Kidney epithelial cell (primary cell): ENCODE data around the gene VPS18. TPM values are rescaled to one million over a fixed set of nuclear protein-coding genes. Genes with fewer than 3 reads are reported as not detected.
A peak's percentile ranks its signal among the peaks of the same experiment; 100 is the strongest.

ENCODE experiments used
- DNase-seq: peaks from one replicate; pipeline ENCODE4 v3.0.0-alpha.2; 2010; ENCODE audit warnings: low read depth
- H3K27me3 ChIP-seq: 2 replicates; pipeline ENCODE4 v1.6.0; 2011; ENCODE audit warnings: low read length; ENCODE audit not compliant: control insufficient read depth, insufficient read depth
- H3K36me3 ChIP-seq: 2 replicates; pipeline ENCODE4 v1.5.1; 2011; ENCODE audit warnings: low read length; ENCODE audit not compliant: control insufficient read depth, insufficient read depth
- H3K4me3 ChIP-seq: 2 replicates; pipeline ENCODE4 v1.5.1; 2011; ENCODE audit warnings: low read depth, mild to moderate bottlenecking, control low read depth, low read length
- total RNA-seq: library from RNA; depleted of rRNA; stranded (reverse); fragments of >200 nt; gene quantifications from 2 replicates; pipeline ENCODE4 v1.2.3, GENCODE V29; 2015
- TF ChIP-seq, protein P1 (sequence below): IDR thresholded peaks from 2 replicates; pipeline ENCODE4 v1.5.1; 2011; ENCODE audit warnings: mild to moderate bottlenecking, moderate library complexity, low read length, control low read depth, inconsistent platforms; ENCODE audit not compliant: insufficient read depth, poor library complexity, severe bottlenecking

VPS18 gene
- total RNA-seq, 1 donor from 2014 or later, result 66.0 TPM

DNA sequence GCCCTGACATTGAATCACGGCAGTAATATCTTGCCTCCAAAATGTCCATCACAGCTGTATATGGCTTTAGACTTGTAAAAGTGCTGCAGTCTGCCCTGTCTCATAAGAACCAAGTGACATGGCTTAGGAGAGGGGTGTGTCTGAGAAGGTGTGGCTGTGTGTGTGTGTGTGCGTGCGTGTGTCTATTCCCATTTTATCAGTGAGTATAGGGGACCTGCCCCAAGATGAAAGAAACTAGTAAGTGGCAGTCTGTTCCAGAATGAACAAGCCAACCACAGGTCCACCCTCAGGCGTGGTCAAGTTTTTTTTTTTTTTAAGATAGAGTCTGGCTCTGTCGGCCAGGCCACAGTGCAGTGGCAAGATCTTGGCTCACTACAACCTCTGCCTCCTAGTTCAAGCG, 14.6 kb upstream of the VPS18 start:
- no peak for DNase-seq
- Histone ChIP-seq H3K36me3 (no peaks in the 10 kb centered on the region), H3K4me3 (no peak overlapping the region), H3K27me3 (no peaks in the 10 kb centered on the region)
- TF ChIP-seq, protein P1, sequence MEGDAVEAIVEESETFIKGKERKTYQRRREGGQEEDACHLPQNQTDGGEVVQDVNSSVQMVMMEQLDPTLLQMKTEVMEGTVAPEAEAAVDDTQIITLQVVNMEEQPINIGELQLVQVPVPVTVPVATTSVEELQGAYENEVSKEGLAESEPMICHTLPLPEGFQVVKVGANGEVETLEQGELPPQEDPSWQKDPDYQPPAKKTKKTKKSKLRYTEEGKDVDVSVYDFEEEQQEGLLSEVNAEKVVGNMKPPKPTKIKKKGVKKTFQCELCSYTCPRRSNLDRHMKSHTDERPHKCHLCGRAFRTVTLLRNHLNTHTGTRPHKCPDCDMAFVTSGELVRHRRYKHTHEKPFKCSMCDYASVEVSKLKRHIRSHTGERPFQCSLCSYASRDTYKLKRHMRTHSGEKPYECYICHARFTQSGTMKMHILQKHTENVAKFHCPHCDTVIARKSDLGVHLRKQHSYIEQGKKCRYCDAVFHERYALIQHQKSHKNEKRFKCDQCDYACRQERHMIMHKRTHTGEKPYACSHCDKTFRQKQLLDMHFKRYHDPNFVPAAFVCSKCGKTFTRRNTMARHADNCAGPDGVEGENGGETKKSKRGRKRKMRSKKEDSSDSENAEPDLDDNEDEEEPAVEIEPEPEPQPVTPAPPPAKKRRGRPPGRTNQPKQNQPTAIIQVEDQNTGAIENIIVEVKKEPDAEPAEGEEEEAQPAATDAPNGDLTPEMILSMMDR, result no peak

DNA sequence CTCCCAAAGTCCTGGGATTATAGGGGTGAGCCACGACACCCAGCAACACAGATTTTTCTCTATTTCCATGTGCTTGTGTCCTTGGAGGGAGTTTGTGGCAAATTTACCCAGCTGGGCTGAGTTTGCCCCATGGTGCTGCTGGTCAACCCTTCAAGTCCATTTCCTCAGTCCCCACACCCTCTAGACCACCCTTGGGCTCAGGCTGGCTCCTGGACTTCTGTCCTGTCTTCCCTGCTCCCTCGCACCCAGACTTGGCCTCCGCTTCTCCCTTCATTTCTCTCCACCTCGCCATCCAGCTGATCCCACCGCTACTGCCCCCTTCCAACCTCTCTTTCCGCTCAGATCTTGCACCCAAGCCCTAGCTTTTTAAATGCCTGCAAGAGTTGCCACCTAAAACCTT, 12.9 kb upstream of the VPS18 start:
- Histone ChIP-seq H3K36me3 (no peaks in the 10 kb centered on the region), H3K27me3 (no peaks in the 10 kb centered on the region), H3K4me3 (no peak overlapping the region)
- TF ChIP-seq, protein P1, result no peak
- DNase-seq, result no peak

DNA sequence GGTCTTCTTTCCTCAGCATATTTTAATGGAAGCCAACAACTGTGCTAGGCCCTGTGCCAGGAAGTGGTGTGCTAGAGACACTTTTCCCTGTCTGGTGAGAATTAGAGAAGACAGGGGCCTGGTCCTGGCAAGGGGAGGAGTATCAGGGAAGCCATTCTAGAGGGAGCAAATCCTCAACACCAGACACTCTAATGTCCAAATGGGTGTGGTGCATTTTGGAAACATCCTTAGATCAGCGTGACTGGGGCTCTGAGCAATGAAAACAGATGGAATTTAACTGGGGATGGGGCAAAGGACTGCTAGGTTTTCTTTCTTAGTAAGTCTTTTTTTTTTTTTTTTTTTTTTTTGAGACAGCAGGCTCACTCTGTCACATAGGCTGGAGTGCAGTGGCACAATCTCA, 7.7 kb upstream of the VPS18 start:
- TF ChIP-seq, protein P1, result no peak
- no peaks in the 10 kb centered on the region for H3K27me3 ChIP-seq
- no peak for DNase-seq
- no peak overlapping the region for H3K4me3 ChIP-seq
- no peaks in the 10 kb centered on the region for H3K36me3 ChIP-seq

DNA sequence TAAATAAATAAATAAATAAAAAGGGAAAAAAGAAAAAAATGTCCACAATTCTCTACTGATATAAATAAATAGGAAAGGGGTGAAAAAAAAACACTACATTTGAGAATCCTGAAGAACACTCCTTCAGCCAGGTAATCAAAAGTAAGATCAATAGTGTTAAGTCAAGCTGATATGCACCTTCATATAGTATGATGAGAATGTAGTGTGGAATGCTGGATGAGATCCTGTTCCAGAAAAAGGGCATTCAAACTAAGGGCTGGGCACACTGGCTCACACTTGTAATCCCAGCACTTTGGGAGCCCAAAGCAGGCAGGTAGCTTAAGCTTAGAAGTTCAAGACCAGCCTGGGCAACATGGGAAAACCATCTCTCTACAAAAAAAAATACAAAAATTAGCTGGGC, 5.1 kb upstream of the VPS18 start:
- Histone ChIP-seq H3K4me3 (no peak overlapping the region), H3K36me3 (no peaks in the 10 kb centered on the region), H3K27me3 (no peaks in the 10 kb centered on the region)
- TF ChIP-seq, protein P1, result no peak
- no peak for DNase-seq

DNA sequence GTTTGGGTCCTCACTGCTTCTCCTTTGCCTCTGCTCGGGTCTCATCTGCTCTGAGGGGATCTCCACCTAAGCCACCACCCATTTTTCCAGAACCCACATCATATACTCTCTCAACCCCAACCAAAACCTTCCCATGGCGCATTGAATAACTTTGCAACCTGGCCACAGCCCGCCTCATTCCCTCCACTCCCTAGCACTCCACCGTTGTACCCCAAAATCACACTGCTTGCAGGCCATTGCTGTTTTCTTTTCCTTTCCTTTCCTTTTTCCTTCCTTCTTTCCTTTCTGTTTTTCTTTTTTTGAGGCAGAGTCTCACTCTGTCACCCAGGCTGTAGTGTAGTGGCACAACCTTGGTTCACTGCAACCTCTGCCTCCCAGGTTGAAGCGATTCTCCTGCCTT, 3.1 kb upstream of the VPS18 start:
- no peaks in the 10 kb centered on the region for H3K36me3 ChIP-seq
- DNase-seq, result no peak
- no peaks in the 10 kb centered on the region for H3K27me3 ChIP-seq
- no peak overlapping the region for H3K4me3 ChIP-seq
- TF ChIP-seq, protein P1, result no peak

DNA sequence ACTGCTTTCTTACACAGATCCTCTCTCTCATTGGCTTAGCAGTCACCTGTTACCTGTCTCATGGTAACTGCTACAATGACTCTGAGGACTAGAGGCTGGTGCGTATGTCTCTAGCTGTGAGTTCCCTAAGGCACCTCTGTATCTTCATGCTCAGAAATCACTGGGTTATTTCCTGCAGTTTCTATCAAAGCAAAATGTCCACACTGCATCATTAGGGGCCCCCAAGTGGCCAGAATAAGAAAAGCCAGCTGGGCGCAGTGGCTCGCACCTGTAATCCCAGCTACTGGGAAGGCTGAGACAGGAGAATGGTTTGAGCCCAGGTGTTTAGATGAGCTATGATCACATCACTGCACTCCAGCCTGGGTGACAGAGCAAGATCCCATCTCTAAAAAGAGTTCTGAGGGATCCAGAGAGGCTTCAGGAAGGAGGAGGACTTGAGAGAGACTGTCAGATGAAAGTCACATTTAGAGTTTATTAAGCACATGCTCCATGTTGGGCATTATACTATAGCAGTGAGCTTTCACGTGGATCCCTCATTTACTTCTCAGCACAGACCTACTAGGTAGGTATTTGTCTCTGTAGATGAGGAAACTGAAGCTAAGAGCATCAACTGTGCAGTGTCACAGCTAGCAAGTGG, 2.3 kb upstream of the VPS18 start:
- no peak overlapping the region for H3K4me3 ChIP-seq
- no peaks in the 10 kb centered on the region for H3K36me3 ChIP-seq
- TF ChIP-seq, protein P1, result peak; percentile 80
- H3K27me3 ChIP-seq, result no peaks in the 10 kb centered on the region
- DNase-seq, result no peak
